ENCODE data around the gene PCSK4. TPM values are rescaled to one million over a fixed set of nuclear protein-coding genes. Genes with fewer than 3 reads are reported as not detected.

The PCSK4 gene
- total RNA-seq, 1 experiment from 2014 or later: 9.1 TPM

GRCh38 chr19:1525343-1525742 is 35.2 kb upstream of the PCSK4 start:
- WGBS (ENCODE audit: extremely low coverage, insufficient read length, low lambda C conversion rate): no CpG with 5 or more reads among the region's 31 CpGs
- no peak overlapping the region for H3K27ac ChIP-seq (ENCODE audit: insufficient read length, low read depth, low read length)
- no peaks in the 10 kb centered on the region for H3K4me1 ChIP-seq (ENCODE audit: insufficient read depth, low read length)
- peaks cover 3% of the 10 kb centered on the region for H4K20me1 ChIP-seq (ENCODE audit: control insufficient read depth, insufficient read depth, insufficient read length)
- DNase-seq: no peak
- no peaks in the 10 kb centered on the region for H3K79me1 ChIP-seq (ENCODE audit: insufficient read depth, low read depth, low read length, poor library complexity, severe bottlenecking)
- Mint-ChIP-seq H3K4me3 (no peak overlapping the region), H3K9me3 (peaks cover 0 to 6% of the 10 kb centered on the region in 2 experiments; a peak in 3 of 5 replicates), H3K27me3 (ENCODE audit: low read depth) (peaks cover 72% of the 10 kb centered on the region), H3K27ac (no peak overlapping the region), H3K36me3 (ENCODE audit: insufficient read depth in 1 of 3, low read depth in 3 of 3) (no peaks in the 10 kb centered on the region), H3K4me1 (peaks cover 6 to 7% of the 10 kb centered on the region in 2 experiments; a peak in 3 of 4 replicates)
- H3K23ac ChIP-seq (ENCODE audit: insufficient read length, low read depth, low read length): no peak overlapping the region
- H4K8ac ChIP-seq (replicated peaks; ENCODE audit: insufficient read length, low read depth, low read length): no peak overlapping the region
- H3K9ac ChIP-seq (ENCODE audit: extremely low read depth, insufficient read length, low read length): no peak overlapping the region
- no peak overlapping the region for H2BK5ac ChIP-seq (ENCODE audit: insufficient read length, low read length)
- no peak overlapping the region for H3K14ac ChIP-seq (ENCODE audit: insufficient read depth, low read length)
- no peak overlapping the region for H2BK12ac ChIP-seq (ENCODE audit: insufficient read length, low read depth, low read length)
- H3K4me2 ChIP-seq (ENCODE audit: insufficient read depth, insufficient read length, low read length): no peak overlapping the region
- H3K79me2 ChIP-seq (ENCODE audit: insufficient read depth, low read length): no peaks in the 10 kb centered on the region
- no peak overlapping the region for H2AFZ ChIP-seq (ENCODE audit: low read length)
- 0 out of 3 replicates have a peak, but pooled peaks have one; percentile 21 for TF ChIP-seq CTCF (conservative IDR thresholded peaks at IDR 0.05)
- no peak overlapping the region for H2AK5ac ChIP-seq (ENCODE audit: insufficient read length, low read length)
- H2BK15ac ChIP-seq (ENCODE audit: low read depth, low read length): no peak overlapping the region
- H3K56ac ChIP-seq (ENCODE audit: insufficient read length, low read depth, low read length): no peak overlapping the region
- peaks cover 16% of the 10 kb centered on the region; the same call in 1 of the 2 replicates for H3K27me3 ChIP-seq (ENCODE audit: insufficient read depth, low read length)
- H2BK120ac ChIP-seq (ENCODE audit: low read depth, low read length, poor library complexity, severe bottlenecking): no peak overlapping the region
- H4K91ac ChIP-seq (ENCODE audit: insufficient read length, low read depth, low read length): no peak overlapping the region
- no peak overlapping the region for H3T11ph ChIP-seq (ENCODE audit: low read length)
- H4K5ac ChIP-seq (ENCODE audit: insufficient read length, low read depth, low read length): no peak overlapping the region
- H2BK20ac ChIP-seq (ENCODE audit: low read depth, low read length, poor library complexity, severe bottlenecking): no peak overlapping the region
- no peak overlapping the region for H3K4ac ChIP-seq (ENCODE audit: low read depth, low read length)
- peaks cover 2% of the 10 kb centered on the region for H3K23me2 ChIP-seq (ENCODE audit: insufficient read length, low read depth, low read length, poor library complexity, severe bottlenecking)
- H3K18ac ChIP-seq (ENCODE audit: insufficient read length, low read depth, low read length): no peak overlapping the region
- H3K9me3 ChIP-seq (ENCODE audit: control insufficient read depth, low read depth, low read length): no peaks in the 10 kb centered on the region
